ENCODE measurements around the gene EPAS1. TPM values are rescaled to one million over a fixed set of nuclear protein-coding genes. Genes with fewer than 3 reads are reported as not detected.

Gene EPAS1
- total and polyA plus RNA-seq, 2 of the 13 experiments (the other 11 are each of a cell fraction or from before 2014, with no cell fraction given), result 47.1 to 182 TPM

DNA sequence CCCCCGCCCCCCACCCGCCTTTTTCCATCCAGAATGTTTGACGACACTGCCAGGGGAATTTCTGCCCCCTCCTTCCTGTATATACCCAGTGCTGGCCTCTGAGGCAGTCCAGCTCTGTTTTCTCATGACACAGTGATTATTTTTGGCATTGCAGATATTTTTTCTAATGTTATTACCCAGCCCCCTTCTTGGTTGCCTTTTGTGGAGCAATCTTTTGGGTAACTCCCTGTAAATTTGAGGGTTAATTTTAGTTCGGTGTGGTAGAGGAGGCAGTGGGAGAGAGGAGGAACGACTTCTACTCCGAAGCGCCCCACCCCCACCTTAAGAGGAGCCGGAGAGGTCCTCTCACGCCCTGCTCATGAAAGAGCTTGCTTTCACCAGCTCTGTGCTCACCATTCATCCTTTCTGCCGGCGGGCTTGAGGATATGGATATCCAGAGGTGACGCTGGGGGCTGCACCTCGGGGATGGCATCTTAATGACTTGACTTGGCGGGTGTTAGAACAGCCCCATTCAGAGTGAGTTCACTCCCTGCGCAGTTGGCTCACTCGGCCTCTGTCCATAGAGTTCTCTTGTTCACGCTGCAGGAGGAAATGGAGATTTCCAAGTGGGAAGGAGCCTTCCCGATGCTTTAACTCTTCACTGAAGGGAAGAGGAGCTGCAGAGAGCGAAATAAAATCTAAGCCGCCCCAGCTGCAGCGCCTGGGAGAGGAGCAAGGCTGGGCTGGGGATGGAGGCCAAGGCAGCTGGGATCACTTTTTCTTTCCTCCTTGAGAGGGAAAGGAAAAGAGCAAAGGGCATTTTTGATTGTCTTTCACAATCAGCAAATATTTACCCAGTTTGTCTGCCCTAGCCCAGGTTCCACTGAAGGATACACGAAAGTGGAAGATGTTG lies 38.4 kb downstream of the EPAS1 start (continued):
- no peak for TF ChIP-seq MIXL1 (CRISPR knock-in tag; IDR thresholded peaks at IDR 0.05)
- TF ChIP-seq, protein P1, sequence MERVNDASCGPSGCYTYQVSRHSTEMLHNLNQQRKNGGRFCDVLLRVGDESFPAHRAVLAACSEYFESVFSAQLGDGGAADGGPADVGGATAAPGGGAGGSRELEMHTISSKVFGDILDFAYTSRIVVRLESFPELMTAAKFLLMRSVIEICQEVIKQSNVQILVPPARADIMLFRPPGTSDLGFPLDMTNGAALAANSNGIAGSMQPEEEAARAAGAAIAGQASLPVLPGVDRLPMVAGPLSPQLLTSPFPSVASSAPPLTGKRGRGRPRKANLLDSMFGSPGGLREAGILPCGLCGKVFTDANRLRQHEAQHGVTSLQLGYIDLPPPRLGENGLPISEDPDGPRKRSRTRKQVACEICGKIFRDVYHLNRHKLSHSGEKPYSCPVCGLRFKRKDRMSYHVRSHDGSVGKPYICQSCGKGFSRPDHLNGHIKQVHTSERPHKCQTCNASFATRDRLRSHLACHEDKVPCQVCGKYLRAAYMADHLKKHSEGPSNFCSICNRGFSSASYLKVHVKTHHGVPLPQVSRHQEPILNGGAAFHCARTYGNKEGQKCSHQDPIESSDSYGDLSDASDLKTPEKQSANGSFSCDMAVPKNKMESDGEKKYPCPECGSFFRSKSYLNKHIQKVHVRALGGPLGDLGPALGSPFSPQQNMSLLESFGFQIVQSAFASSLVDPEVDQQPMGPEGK (CRISPR knock-in tag; IDR thresholded peaks at IDR 0.05), result peak; percentile 49; the same call in 1 of the 2 replicates
- TF ChIP-seq, protein P2, sequence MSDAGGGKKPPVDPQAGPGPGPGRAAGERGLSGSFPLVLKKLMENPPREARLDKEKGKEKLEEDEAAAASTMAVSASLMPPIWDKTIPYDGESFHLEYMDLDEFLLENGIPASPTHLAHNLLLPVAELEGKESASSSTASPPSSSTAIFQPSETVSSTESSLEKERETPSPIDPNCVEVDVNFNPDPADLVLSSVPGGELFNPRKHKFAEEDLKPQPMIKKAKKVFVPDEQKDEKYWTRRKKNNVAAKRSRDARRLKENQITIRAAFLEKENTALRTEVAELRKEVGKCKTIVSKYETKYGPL (CRISPR knock-in tag; IDR thresholded peaks at IDR 0.05), result no peak
- peak; percentile 38; the same call in 1 of the 2 replicates for TF ChIP-seq HES4 (CRISPR knock-in tag; IDR thresholded peaks at IDR 0.05; ENCODE audit: borderline replicate concordance)
- 0 out of 2 replicates have a peak, but pooled peaks have one; percentile 25 for TF ChIP-seq THAP11 (CRISPR knock-in tag; IDR thresholded peaks at IDR 0.05)
- TF ChIP-seq ZNF816 (CRISPR knock-in tag; IDR thresholded peaks at IDR 0.05; ENCODE audit: borderline replicate concordance), result no peak
- no peak for TF ChIP-seq NFRKB (IDR thresholded peaks at IDR 0.05)
- no peak for TF ChIP-seq SALL1 (CRISPR knock-in tag; IDR thresholded peaks at IDR 0.05)
- no peak for TF ChIP-seq RNF2 (conservative IDR thresholded peaks at IDR 0.05; ENCODE audit: low read depth)
- no peak for TF ChIP-seq ZNF468 (CRISPR knock-in tag; IDR thresholded peaks at IDR 0.05)
- TF ChIP-seq TARDBP (CRISPR knock-in tag; IDR thresholded peaks at IDR 0.05), result no peak
- TF ChIP-seq, protein P3, sequence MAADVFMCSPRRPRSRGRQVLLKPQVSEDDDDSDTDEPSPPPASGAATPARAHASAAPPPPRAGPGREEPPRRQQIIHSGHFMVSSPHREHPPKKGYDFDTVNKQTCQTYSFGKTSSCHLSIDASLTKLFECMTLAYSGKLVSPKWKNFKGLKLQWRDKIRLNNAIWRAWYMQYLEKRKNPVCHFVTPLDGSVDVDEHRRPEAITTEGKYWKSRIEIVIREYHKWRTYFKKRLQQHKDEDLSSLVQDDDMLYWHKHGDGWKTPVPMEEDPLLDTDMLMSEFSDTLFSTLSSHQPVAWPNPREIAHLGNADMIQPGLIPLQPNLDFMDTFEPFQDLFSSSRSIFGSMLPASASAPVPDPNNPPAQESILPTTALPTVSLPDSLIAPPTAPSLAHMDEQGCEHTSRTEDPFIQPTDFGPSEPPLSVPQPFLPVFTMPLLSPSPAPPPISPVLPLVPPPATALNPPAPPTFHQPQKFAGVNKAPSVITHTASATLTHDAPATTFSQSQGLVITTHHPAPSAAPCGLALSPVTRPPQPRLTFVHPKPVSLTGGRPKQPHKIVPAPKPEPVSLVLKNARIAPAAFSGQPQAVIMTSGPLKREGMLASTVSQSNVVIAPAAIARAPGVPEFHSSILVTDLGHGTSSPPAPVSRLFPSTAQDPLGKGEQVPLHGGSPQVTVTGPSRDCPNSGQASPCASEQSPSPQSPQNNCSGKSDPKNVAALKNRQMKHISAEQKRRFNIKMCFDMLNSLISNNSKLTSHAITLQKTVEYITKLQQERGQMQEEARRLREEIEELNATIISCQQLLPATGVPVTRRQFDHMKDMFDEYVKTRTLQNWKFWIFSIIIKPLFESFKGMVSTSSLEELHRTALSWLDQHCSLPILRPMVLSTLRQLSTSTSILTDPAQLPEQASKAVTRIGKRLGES (CRISPR knock-in tag; IDR thresholded peaks at IDR 0.05; ENCODE audit: borderline replicate concordance), result no peak
- peak in 1 of 2 experiments; percentile 38; a peak in 1 of 4 replicates for TF ChIP-seq EP300 (IDR thresholded peaks at IDR 0.05; ENCODE audit: low read depth in 2 of 2, low read length in 2 of 2)
- no peak for TF ChIP-seq EP300 (CRISPR knock-in tag; IDR thresholded peaks at IDR 0.05; ENCODE audit: borderline replicate concordance)
- TF ChIP-seq ZNF672 (CRISPR knock-in tag; IDR thresholded peaks at IDR 0.05), result no peak
- no peak for TF ChIP-seq SIX4 (CRISPR knock-in tag; IDR thresholded peaks at IDR 0.05)
- no peak for TF ChIP-seq ZNF788 (CRISPR knock-in tag; IDR thresholded peaks at IDR 0.05; ENCODE audit: borderline replicate concordance)
- TF ChIP-seq CEBPG (CRISPR knock-in tag; IDR thresholded peaks at IDR 0.05), result peak; percentile 49; the same call in 1 of the 2 replicates
- TF ChIP-seq, protein P4, sequence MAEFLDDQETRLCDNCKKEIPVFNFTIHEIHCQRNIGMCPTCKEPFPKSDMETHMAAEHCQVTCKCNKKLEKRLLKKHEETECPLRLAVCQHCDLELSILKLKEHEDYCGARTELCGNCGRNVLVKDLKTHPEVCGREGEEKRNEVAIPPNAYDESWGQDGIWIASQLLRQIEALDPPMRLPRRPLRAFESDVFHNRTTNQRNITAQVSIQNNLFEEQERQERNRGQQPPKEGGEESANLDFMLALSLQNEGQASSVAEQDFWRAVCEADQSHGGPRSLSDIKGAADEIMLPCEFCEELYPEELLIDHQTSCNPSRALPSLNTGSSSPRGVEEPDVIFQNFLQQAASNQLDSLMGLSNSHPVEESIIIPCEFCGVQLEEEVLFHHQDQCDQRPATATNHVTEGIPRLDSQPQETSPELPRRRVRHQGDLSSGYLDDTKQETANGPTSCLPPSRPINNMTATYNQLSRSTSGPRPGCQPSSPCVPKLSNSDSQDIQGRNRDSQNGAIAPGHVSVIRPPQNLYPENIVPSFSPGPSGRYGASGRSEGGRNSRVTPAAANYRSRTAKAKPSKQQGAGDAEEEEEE (CRISPR knock-in tag; IDR thresholded peaks at IDR 0.05; ENCODE audit: borderline replicate concordance), result no peak
- TF ChIP-seq FOSL2 (CRISPR knock-in tag; IDR thresholded peaks at IDR 0.05), result 0 out of 2 replicates have a peak, but pooled peaks have one; percentile 7
- TF ChIP-seq, protein P5, sequence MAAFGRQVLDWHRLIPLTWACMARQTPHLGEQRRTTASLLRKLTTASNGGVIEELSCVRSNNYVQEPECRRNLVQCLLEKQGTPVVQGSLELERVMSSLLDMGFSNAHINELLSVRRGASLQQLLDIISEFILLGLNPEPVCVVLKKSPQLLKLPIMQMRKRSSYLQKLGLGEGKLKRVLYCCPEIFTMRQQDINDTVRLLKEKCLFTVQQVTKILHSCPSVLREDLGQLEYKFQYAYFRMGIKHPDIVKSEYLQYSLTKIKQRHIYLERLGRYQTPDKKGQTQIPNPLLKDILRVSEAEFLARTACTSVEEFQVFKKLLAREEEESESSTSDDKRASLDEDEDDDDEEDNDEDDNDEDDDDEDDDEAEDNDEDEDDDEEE (CRISPR knock-in tag; IDR thresholded peaks at IDR 0.05), result no peak
- no peak for TF ChIP-seq ATF7 (IDR thresholded peaks at IDR 0.05)
- TF ChIP-seq ATF7 (CRISPR knock-in tag; IDR thresholded peaks at IDR 0.05), result no peak
